RWPE2 (cell line): ENCODE data around the gene EMD.
A peak's percentile ranks its signal among the peaks of the same experiment; 100 is the strongest.
"Not testable (repeated sequence)": the region's sequence is repeated elsewhere in the genome, so short reads cannot be mapped to it uniquely, and the experiment has no call there.

ENCODE experiments used
- ATAC-seq: fragments of 200-7000 bp; cut with Tn5 transposase; 3 replicates; pipeline ENCODE4 v1.9.1; 2021; ENCODE audit warnings: low read depth
- DNase-seq: peaks from one replicate; pipeline ENCODE4 v3.0.0-alpha.2; 2020; ENCODE audit warnings: low spot score
- H3K27ac ChIP-seq: fragments of 450-650 bp; 2 replicates; pipeline ENCODE4 v1.5.1; 2017; ENCODE audit warnings: mild to moderate bottlenecking; ENCODE audit not compliant: poor library complexity, severe bottlenecking
- H3K27me3 ChIP-seq: fragments of 250-450 bp; sonication (Bioruptor Pico); 2 replicates; pipeline ENCODE4 v1.5.1; 2021; ENCODE audit warnings: mild to moderate bottlenecking, moderate library complexity; ENCODE audit not compliant: insufficient read depth, poor library complexity, severe bottlenecking
- H3K36me3 ChIP-seq: fragments of 250-450 bp; sonication (Bioruptor Pico); 2 replicates; pipeline ENCODE4 v1.5.1; 2020; ENCODE audit warnings: low read depth, mild to moderate bottlenecking, moderate library complexity
- H3K4me1 ChIP-seq: fragments of 250-450 bp; sonication (Bioruptor Pico); 2 replicates; pipeline ENCODE4 v1.5.1; 2021; ENCODE audit warnings: mild to moderate bottlenecking, moderate library complexity; ENCODE audit not compliant: insufficient read depth, poor library complexity, severe bottlenecking
- H3K4me3 ChIP-seq: fragments of 250-450 bp; sonication (Bioruptor Pico); 2 replicates; pipeline ENCODE4 v1.5.1; 2021; ENCODE audit warnings: mild to moderate bottlenecking, moderate library complexity; ENCODE audit not compliant: severe bottlenecking
- H3K9me3 ChIP-seq: fragments of 250-450 bp; sonication (Bioruptor Pico); 2 replicates; pipeline ENCODE4 v1.5.1; 2021; ENCODE audit warnings: mild to moderate bottlenecking, moderate library complexity; ENCODE audit not compliant: severe bottlenecking
- TF ChIP-seq, protein P1 (sequence below): fragments of 450-650 bp; IDR thresholded peaks from one replicate; pipeline ENCODE4 v1.5.1; 2017; ENCODE audit warnings: mild to moderate bottlenecking, moderate library complexity; ENCODE audit not compliant: poor library complexity, severe bottlenecking

EMD gene

DNA sequence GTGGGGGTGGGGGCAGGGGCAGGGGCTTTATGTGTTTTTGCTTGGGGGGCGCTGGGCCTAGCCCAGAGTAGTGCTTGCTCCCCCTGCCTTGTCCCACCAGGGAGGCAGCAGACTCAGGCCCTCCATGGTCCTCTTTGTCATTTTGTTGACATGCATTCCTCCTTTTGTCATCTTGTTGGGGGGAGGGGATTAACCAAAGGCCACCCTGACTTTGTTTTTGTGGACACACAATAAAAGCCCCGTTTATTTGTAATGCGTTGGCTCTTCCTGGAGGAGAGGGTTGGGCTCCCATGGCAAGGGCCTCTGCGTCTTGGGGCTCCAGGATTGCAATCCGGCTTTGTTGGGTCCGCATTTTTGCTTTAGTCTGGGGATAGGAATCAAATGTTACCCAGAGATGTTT lies 2.2 kb downstream of the EMD start:
- Histone ChIP-seq H3K27me3 (no peaks in the 10 kb centered on the region), H3K27ac (peak overlapping the region; percentile 76), H3K4me1 (peaks cover 8% of the 10 kb centered on the region), H3K4me3 (no peak overlapping the region), H3K36me3 (peaks cover 24% of the 10 kb centered on the region), H3K9me3 (no peaks in the 10 kb centered on the region)
- no peak for ATAC-seq
- no peak for DNase-seq
- TF ChIP-seq, protein P1, sequence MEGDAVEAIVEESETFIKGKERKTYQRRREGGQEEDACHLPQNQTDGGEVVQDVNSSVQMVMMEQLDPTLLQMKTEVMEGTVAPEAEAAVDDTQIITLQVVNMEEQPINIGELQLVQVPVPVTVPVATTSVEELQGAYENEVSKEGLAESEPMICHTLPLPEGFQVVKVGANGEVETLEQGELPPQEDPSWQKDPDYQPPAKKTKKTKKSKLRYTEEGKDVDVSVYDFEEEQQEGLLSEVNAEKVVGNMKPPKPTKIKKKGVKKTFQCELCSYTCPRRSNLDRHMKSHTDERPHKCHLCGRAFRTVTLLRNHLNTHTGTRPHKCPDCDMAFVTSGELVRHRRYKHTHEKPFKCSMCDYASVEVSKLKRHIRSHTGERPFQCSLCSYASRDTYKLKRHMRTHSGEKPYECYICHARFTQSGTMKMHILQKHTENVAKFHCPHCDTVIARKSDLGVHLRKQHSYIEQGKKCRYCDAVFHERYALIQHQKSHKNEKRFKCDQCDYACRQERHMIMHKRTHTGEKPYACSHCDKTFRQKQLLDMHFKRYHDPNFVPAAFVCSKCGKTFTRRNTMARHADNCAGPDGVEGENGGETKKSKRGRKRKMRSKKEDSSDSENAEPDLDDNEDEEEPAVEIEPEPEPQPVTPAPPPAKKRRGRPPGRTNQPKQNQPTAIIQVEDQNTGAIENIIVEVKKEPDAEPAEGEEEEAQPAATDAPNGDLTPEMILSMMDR: no peak

DNA sequence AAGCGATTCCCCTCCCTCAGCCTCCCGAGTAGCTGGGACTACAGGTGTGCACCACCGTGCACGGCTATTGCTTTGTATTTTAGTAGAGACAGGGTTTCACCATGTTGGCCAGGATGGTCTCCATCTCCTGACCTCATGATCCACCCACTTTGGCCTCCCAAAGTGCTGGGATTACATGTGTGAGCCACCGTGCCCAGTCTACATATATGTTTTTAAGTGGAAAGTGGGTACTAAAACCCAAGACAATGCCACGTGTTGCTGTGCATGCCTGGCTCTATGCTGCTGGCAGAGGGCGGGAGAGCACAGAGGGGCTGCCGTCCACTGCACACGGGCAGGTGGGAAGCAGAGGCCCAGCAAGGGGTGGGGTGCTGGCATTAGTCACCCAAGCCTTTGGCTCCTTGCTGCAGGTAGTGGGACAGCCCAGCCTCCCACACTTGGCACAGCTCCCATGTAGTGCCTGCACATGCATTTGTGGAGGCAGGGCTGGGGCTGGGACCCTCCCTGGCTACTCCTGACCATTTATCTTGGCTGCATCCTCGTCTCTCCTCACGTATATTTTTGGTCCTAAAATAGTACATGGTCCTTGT lies 3.5 kb downstream of the EMD start:
- H3K4me3 ChIP-seq: no peak overlapping the region
- TF ChIP-seq, protein P1: no peak
- DNase-seq (peak; percentile 58), ATAC-seq (no peak)
- H3K4me1 ChIP-seq: peaks cover 8% of the 10 kb centered on the region
- H3K27ac ChIP-seq: peak overlapping the region; percentile 3
- H3K9me3 ChIP-seq: no peaks in the 10 kb centered on the region
- H3K36me3 ChIP-seq: peaks cover 24% of the 10 kb centered on the region
- no peaks in the 10 kb centered on the region for H3K27me3 ChIP-seq

DNA sequence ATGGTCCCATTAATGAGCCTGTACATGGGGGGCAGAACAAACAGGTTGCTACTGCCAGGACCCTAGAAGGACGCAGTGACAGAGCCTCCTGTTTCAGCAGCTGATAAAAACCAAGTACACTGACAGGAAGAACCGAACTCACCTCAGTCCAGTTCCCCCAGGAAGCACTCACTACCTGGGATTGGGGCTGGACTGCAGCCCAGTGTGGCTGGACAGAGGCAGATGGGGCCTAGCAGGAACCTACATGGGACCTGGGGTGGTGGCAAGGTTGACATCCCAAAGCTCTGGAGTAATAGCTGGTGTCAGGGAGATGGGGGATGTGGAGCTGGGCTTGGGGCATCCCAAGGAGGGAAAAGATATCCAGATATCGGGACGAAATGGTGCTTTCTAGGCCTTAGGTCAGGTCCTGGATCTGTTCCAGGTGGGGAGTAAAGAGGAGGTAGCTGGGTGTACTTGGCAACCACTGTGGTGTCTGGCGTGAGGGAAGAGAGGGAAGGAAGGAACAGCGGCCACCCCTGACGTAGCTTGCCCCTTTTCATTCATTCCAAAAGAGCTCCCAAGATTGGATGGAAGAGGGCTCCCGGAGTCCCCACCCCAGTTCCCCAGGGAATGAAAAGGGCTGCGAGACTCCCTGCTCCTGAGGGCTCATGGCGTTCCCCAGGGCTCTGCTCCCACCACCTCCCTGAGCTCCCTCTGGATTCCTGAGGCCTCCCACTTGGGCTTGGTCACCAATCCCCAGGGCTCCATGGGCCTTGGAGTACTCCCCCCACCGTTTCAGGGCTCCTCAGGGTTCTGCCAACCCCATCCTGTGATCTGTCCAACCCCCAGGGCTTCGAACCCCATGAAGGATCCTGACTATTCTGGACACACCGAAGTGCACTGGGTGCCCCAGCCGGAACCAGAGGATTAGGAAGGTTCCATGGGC lies 4.5 kb downstream of the EMD start:
- ATAC-seq: no peak
- peaks cover 8% of the 10 kb centered on the region for H3K4me1 ChIP-seq
- DNase-seq: no peak
- TF ChIP-seq, protein P1: no peak
- H3K4me3 ChIP-seq: no peak overlapping the region
- H3K9me3 ChIP-seq: no peaks in the 10 kb centered on the region
- peaks cover 24% of the 10 kb centered on the region for H3K36me3 ChIP-seq
- no peaks in the 10 kb centered on the region for H3K27me3 ChIP-seq
- H3K27ac ChIP-seq: peak overlapping the region; percentile 3

DNA sequence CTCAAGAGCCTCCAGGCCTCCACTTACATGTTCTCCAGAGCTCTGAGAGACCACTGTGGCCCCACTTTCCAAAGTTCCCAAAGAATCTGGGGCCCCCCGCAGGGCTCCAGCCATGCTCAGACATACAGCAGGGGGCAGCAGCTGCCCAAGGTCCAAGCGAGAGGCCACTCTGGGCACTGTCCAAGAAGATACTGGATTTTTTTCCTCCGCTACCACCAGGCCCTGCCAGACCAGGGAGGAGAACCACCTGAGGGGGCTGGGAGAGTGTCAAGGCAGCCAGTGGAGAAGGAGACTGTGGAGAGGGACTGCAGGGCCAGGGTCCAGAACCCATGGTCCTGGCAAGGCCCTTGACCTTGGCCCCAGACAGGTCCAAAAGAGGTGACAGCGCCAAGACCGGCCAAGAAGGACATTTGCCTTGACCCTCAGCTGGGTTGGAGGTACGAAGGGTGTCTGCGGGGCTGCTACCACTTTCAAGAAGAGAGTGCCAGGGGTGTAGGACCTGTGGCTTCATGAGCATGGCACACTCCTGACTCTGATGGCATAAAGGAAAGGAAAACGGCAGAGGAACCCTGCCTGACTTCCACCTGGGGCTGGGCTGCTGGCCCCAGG lies 5.3 kb downstream of the EMD start:
- ATAC-seq: no peak
- H3K27ac ChIP-seq: no peak overlapping the region
- no peak overlapping the region for H3K4me3 ChIP-seq
- H3K4me1 ChIP-seq: peaks cover 8% of the 10 kb centered on the region
- H3K36me3 ChIP-seq: peaks cover 24% of the 10 kb centered on the region
- no peak for DNase-seq
- H3K27me3 ChIP-seq: no peaks in the 10 kb centered on the region
- TF ChIP-seq, protein P1: no peak
- no peaks in the 10 kb centered on the region for H3K9me3 ChIP-seq

DNA sequence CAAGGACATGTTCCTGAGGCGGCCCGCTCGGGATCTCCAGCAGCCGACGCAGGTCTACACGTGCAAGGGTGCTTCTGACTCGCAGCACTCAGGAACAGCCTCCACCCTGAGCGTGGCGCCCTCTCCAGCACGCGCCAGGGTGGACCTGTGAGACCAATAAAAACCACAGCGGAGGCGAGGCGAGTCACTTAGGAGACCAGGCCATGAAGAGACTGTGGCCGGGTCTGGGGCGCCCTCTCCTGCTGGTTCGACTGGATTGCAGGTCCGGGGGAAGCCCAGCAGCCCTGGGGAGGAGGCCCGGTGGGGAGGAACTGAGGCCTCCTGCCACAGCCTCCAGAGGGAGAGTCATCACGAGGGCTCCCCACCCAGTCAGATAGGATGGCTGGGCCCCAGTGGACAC lies 9.0 kb downstream of the EMD start:
- H3K9me3 ChIP-seq, H3K27me3 ChIP-seq, DNase-seq, H3K4me1 ChIP-seq, H3K36me3 ChIP-seq, H3K27ac ChIP-seq, H3K4me3 ChIP-seq: not testable (repeated sequence)
- ATAC-seq: peak; percentile 3; the same call in 1 of the 3 replicates

DNA sequence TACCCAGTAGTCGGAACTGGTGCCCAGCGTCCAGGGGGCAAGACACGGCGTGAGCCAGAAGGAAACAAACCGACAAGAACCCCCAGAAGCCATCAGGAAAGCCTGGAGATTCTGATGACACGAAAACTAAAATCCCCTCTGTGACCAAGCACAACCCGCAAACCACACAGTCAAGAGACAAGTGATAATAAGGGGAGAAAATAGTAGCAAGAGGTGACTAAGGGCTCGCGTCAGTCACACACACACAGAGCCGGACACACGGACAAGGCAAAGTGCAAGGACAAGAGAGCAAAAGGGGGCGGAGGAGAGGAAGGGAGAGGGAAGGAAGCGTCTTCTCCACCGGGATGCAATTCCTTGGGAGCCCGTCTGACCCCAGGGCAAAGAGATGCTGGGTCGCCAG lies 9.6 kb downstream of the EMD start:
- not testable (repeated sequence) for DNase-seq, H3K27ac ChIP-seq, H3K4me3 ChIP-seq, H3K4me1 ChIP-seq, H3K27me3 ChIP-seq, H3K36me3 ChIP-seq, ATAC-seq, H3K9me3 ChIP-seq

DNA sequence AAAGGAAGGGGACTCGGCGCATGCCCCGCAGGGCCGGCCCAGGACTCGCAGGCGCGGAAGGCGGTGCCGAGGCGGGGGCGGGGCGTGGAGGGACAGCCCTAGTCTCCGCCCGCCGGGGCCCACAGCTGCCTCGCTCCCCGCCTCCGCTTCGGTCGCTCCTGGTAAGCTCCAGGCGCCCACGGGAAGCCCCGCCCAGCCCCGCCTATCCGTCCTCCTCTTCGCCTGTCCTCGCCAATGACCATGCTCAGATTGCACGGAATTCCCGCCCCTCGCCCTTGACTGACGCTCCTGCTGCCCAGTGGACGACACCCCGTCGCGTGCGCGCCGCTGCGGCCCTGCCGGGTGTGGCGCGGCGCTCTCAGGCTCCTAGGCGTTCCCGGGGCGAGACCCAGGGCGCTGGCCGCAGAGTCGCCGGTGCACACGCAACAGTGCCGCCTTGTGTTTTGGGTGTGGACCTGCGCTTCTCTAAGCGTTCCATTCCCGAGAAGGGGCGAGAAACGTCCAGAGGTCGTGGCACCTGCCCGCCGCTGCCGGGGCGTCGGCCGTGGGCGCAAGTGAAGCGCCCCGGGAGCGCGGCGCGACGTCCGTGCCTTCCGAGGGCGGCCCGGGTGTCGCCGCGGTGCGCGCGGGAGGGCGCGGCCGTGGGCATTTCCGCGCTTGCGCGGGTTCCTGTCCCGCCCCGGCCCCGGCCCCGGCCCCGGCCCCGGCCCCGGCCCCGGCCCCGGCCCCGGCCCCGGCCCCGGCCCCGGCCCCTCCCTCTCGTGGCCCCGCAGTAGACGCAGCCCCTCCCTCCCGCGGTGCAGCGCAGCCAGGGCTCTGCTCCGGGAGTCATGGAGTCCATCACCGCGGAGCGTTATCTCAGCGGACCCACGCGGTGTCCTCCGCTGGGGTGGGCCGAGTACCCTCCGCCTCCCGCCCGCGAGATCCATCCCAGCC lies 11.0 kb downstream of the EMD start:
- not testable (repeated sequence) for H3K9me3 ChIP-seq, H3K4me3 ChIP-seq, H3K4me1 ChIP-seq, H3K27me3 ChIP-seq, H3K27ac ChIP-seq, DNase-seq, H3K36me3 ChIP-seq
- peak; percentile 73 for ATAC-seq
